Nephron (organoid): ENCODE results near the gene EIF2B1.

Experiments
- H3K27ac Mint-ChIP-seq, 3 experiments: 2 replicates each; pipeline ENCODE4 v1.8.0; 2020; ENCODE audit warnings: mixed read lengths in 3 of 3, mild to moderate bottlenecking in 2 of 3, moderate library complexity in 1 of 3
- H3K27me3 Mint-ChIP-seq: 2 replicates; pipeline ENCODE4 v1.8.0; 2021; ENCODE audit warnings: low read depth, mild to moderate bottlenecking, moderate library complexity, mixed read lengths
- H3K36me3 Mint-ChIP-seq: 2 replicates; pipeline ENCODE4 v1.8.0; 2020; ENCODE audit warnings: low read depth, mixed read lengths
- H3K4me1 Mint-ChIP-seq: 2 replicates; pipeline ENCODE4 v1.8.0; 2020; ENCODE audit warnings: mixed read lengths
- H3K4me3 Mint-ChIP-seq, 3 experiments: 2 replicates each; pipeline ENCODE4 v1.8.0; 2020; ENCODE audit warnings: mild to moderate bottlenecking in 3 of 3, mixed read lengths in 3 of 3, moderate library complexity in 2 of 3
- H3K9me3 Mint-ChIP-seq: 2 replicates; pipeline ENCODE4 v1.8.0; 2020; ENCODE audit warnings: mixed read lengths
- TF ChIP-seq, protein P1 (sequence below), 3 experiments: fragments of 200-600 bp; sonication (generic); IDR thresholded peaks; one replicate each; pipeline ENCODE4 v1.5.0; 2021; ENCODE audit warnings: antibody characterized with exemption in 3 of 3; ENCODE audit not compliant: unreplicated experiment in 3 of 3

EIF2B1 gene

GRCh38 chr12:123633379-123634141 is at the start of gene EIF2B1, which contains the start of gene GTF2H3:
EIF2B1 (minus strand) TSS chr12:123633686; CDS start chr12:123633557, 129 bp downstream.
GTF2H3 (plus strand) TSS chr12:123633829; CDS start chr12:123633860, 31 bp downstream.
- H3K4me3 Mint-ChIP-seq = peak within 1 kb of the TSS; percentile 99 to 100 (median 99)
- H3K27me3 Mint-ChIP-seq = no peaks in the 10 kb centered on the region
- H3K9me3 Mint-ChIP-seq = no peaks in the 10 kb centered on the region
- H3K4me1 Mint-ChIP-seq = peaks cover 17% of the 10 kb centered on the region
- peaks cover 23% of the 10 kb centered on the region for H3K36me3 Mint-ChIP-seq
- TF ChIP-seq, protein P1, sequence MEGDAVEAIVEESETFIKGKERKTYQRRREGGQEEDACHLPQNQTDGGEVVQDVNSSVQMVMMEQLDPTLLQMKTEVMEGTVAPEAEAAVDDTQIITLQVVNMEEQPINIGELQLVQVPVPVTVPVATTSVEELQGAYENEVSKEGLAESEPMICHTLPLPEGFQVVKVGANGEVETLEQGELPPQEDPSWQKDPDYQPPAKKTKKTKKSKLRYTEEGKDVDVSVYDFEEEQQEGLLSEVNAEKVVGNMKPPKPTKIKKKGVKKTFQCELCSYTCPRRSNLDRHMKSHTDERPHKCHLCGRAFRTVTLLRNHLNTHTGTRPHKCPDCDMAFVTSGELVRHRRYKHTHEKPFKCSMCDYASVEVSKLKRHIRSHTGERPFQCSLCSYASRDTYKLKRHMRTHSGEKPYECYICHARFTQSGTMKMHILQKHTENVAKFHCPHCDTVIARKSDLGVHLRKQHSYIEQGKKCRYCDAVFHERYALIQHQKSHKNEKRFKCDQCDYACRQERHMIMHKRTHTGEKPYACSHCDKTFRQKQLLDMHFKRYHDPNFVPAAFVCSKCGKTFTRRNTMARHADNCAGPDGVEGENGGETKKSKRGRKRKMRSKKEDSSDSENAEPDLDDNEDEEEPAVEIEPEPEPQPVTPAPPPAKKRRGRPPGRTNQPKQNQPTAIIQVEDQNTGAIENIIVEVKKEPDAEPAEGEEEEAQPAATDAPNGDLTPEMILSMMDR (IDR thresholded peaks at IDR 0.05; ENCODE audit: unreplicated experiment in 3 of 3) = no peak
- peak within 1 kb of the TSS; percentile 85 to 97 (median 95) for H3K27ac Mint-ChIP-seq

DNA sequence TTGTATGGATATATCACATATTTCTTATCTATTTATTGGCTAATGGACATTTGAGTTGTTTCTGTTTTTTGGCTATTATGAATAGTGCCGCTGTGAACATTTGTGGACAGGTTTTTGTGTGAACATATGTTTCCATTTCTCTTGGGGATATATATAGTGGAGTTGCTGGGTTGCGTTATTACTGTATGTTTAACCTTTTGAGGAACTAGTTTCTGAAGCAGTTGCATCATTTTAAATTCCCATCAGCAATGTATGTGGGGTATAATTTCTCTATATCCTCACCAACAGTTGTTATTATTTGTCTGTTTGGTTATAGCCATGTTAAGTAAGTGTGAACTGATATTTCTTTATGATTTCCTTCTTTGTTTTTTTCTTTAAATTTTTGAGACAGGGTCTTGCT is 48.1 kb upstream of the EIF2B1 start:
- H3K4me1 Mint-ChIP-seq = no peaks in the 10 kb centered on the region
- no peaks in the 10 kb centered on the region for H3K27me3 Mint-ChIP-seq
- no peak overlapping the region for H3K4me3 Mint-ChIP-seq
- no peaks in the 10 kb centered on the region for H3K9me3 Mint-ChIP-seq
- TF ChIP-seq, protein P1 (IDR thresholded peaks at IDR 0.05; ENCODE audit: unreplicated experiment in 3 of 3) = no peak
- H3K27ac Mint-ChIP-seq = no peak overlapping the region
- peaks cover 54% of the 10 kb centered on the region for H3K36me3 Mint-ChIP-seq

DNA sequence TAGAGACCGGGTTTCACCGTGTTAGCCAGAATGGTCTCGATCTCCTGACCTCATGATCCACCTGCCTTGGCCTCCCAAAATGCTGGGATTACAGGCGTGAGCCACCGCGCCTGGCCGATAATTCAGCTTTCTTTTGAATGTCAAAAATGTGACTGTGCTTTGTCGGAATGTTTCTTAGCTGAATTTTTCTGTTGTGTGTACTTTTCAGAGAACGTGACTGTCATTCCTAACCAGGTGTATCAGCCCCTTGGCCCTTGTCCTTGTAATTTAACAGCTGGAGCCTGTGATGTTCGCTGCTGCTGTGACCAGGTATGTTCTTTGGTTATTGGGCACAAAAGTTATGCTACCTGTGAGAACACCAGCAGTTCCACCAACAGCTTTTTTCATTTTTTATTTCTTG is 45.5 kb upstream of the EIF2B1 start:
- Mint-ChIP-seq H3K27ac (no peak overlapping the region), H3K4me3 (no peak overlapping the region), H3K36me3 (peaks cover 62% of the 10 kb centered on the region), H3K4me1 (no peaks in the 10 kb centered on the region), H3K27me3 (no peaks in the 10 kb centered on the region), H3K9me3 (no peaks in the 10 kb centered on the region)
- TF ChIP-seq, protein P1 (IDR thresholded peaks at IDR 0.05; ENCODE audit: unreplicated experiment in 3 of 3) = no peak

GRCh38 chr12:123676616-123677320 is 43.3 kb upstream of the EIF2B1 start:
- TF ChIP-seq, protein P1 (IDR thresholded peaks at IDR 0.05; ENCODE audit: unreplicated experiment in 3 of 3) = no peak
- peaks cover 65% of the 10 kb centered on the region for H3K36me3 Mint-ChIP-seq
- no peaks in the 10 kb centered on the region for H3K27me3 Mint-ChIP-seq
- peaks cover 4% of the 10 kb centered on the region for H3K4me1 Mint-ChIP-seq
- H3K9me3 Mint-ChIP-seq = no peaks in the 10 kb centered on the region
- H3K4me3 Mint-ChIP-seq = no peak overlapping the region
- H3K27ac Mint-ChIP-seq = no peak overlapping the region

DNA sequence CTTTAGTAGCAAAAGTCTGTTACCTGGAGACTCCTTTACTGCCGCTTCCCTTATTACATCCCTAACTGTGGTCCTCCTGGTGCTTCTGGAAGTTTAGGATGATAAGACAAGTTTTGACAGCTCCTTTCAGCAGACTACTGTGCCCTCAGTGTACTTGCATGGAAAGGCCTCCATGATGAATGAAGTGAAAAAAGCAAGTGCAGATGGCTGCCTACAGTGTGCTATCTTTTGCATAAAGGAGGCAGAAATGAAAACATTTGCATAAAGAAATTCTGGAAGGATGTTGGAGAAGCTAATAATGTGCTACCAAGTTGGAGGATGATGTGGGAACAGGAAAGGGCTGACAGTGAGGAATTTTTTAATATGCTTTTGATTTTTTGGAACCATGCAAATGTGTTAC is 42.0 kb upstream of the EIF2B1 start:
- Mint-ChIP-seq H3K27ac (no peak overlapping the region), H3K4me1 (peaks cover 11% of the 10 kb centered on the region), H3K27me3 (no peaks in the 10 kb centered on the region), H3K4me3 (no peak overlapping the region), H3K9me3 (no peaks in the 10 kb centered on the region), H3K36me3 (peaks cover 53% of the 10 kb centered on the region)
- TF ChIP-seq, protein P1 (IDR thresholded peaks at IDR 0.05; ENCODE audit: unreplicated experiment in 3 of 3) = no peak
